ENCODE results near the gene RNF114. TPM values are rescaled to one million over a fixed set of nuclear protein-coding genes. Genes with fewer than 3 reads are reported as not detected.

RNF114 gene
- polyA plus RNA-seq, 1 donor from 2014 or later, result 109 TPM

- peaks cover 15% of the 10 kb centered on the region for H3K27me3 ChIP-seq (ENCODE audit: insufficient read depth, low read depth, low read length)
- no peaks in the 10 kb centered on the region for H4K20me1 ChIP-seq (ENCODE audit: insufficient read depth)
- H3K4me3 ChIP-seq (ENCODE audit: low read length), result no peak overlapping the region
- no peaks in the 10 kb centered on the region for H3K79me2 ChIP-seq (replicated peaks; ENCODE audit: insufficient read depth, low read length)
- no peak overlapping the region for H3K9ac ChIP-seq (ENCODE audit: low read length)
- no peaks in the 10 kb centered on the region for H3K9me2 ChIP-seq (ENCODE audit: insufficient read depth, low read length)
- H3K4me2 ChIP-seq (ENCODE audit: low read length), result no peak overlapping the region
- no peak overlapping the region for H3K27ac ChIP-seq (ENCODE audit: low read length)
- TF ChIP-seq RAD21 (conservative IDR thresholded peaks at IDR 0.05), result no peak
- H3F3A ChIP-seq (ENCODE audit: insufficient read depth, low read length, poor library complexity, severe bottlenecking), result no peaks in the 10 kb centered on the region
- H3K9me3 ChIP-seq (ENCODE audit: low read length), result no peaks in the 10 kb centered on the region
- H3K36me3 ChIP-seq (ENCODE audit: insufficient read depth, low read length), result no peaks in the 10 kb centered on the region
- no peak overlapping the region for H2AFZ ChIP-seq (ENCODE audit: low read depth, low read length)
Observed at GRCh38 chr20:49985157-49985556, 49.0 kb downstream of the RNF114 start.

- H3K9me3 ChIP-seq (ENCODE audit: low read length), result no peaks in the 10 kb centered on the region
- H3K36me3 ChIP-seq (ENCODE audit: insufficient read depth, low read length), result no peaks in the 10 kb centered on the region
- no peaks in the 10 kb centered on the region for H3F3A ChIP-seq (ENCODE audit: insufficient read depth, low read length, poor library complexity, severe bottlenecking)
- peaks cover 15% of the 10 kb centered on the region for H3K27me3 ChIP-seq (ENCODE audit: insufficient read depth, low read depth, low read length)
- no peak for TF ChIP-seq RAD21 (conservative IDR thresholded peaks at IDR 0.05)
- no peak overlapping the region for H3K27ac ChIP-seq (ENCODE audit: low read length)
- no peak overlapping the region for H2AFZ ChIP-seq (ENCODE audit: low read depth, low read length)
- no peak overlapping the region for H3K4me2 ChIP-seq (ENCODE audit: low read length)
- H3K9me2 ChIP-seq (ENCODE audit: insufficient read depth, low read length), result no peaks in the 10 kb centered on the region
- no peak overlapping the region for H3K9ac ChIP-seq (ENCODE audit: low read length)
- H3K79me2 ChIP-seq (replicated peaks; ENCODE audit: insufficient read depth, low read length), result no peaks in the 10 kb centered on the region
- H4K20me1 ChIP-seq (ENCODE audit: insufficient read depth), result no peaks in the 10 kb centered on the region
- no peak overlapping the region for H3K4me3 ChIP-seq (ENCODE audit: low read length)
Observed at GRCh38 chr20:49985617-49986016, 49.4 kb downstream of the RNF114 start.

- H3K9ac ChIP-seq (ENCODE audit: low read length), result no peak overlapping the region
- TF ChIP-seq SMC3 (conservative IDR thresholded peaks at IDR 0.05; ENCODE audit: poor library complexity), result no peak
- TF ChIP-seq POLR2AphosphoS5 (IDR thresholded peaks at IDR 0.05), result no peak
- no peak for TF ChIP-seq CTCF (IDR thresholded peaks at IDR 0.05; ENCODE audit: poor library complexity, severe bottlenecking)
- TF ChIP-seq RAD21 (conservative IDR thresholded peaks at IDR 0.05), result no peak
- no peak for TF ChIP-seq MXI1 (conservative IDR thresholded peaks at IDR 0.05; ENCODE audit: poor library complexity, severe bottlenecking)
- no peak for TF ChIP-seq EZH2 (IDR thresholded peaks at IDR 0.05; ENCODE audit: borderline replicate concordance, insufficient read depth, low read length, poor library complexity, severe bottlenecking)
- TF ChIP-seq TAF1 (IDR thresholded peaks at IDR 0.05; ENCODE audit: low read depth), result no peak
- no peak for TF ChIP-seq REST (IDR thresholded peaks at IDR 0.05; ENCODE audit: borderline replicate concordance)
- no peak for TF ChIP-seq EP300 (conservative IDR thresholded peaks at IDR 0.05; ENCODE audit: poor library complexity, severe bottlenecking)
- no peak overlapping the region for H3K4me3 ChIP-seq (ENCODE audit: low read length)
- no peak overlapping the region for H3K4me2 ChIP-seq (ENCODE audit: low read length)
- no peaks in the 10 kb centered on the region for H3K79me2 ChIP-seq (replicated peaks; ENCODE audit: insufficient read depth, low read length)
- H3K27me3 ChIP-seq (ENCODE audit: insufficient read depth, low read depth, low read length), result peaks cover 12% of the 10 kb centered on the region
- no peaks in the 10 kb centered on the region for H4K20me1 ChIP-seq (ENCODE audit: insufficient read depth)
- no peaks in the 10 kb centered on the region for H3K9me2 ChIP-seq (ENCODE audit: insufficient read depth, low read length)
- H3F3A ChIP-seq (ENCODE audit: insufficient read depth, low read length, poor library complexity, severe bottlenecking), result no peaks in the 10 kb centered on the region
- H3K27ac ChIP-seq (ENCODE audit: low read length), result no peak overlapping the region
- H2AFZ ChIP-seq (ENCODE audit: low read depth, low read length), result no peak overlapping the region
- H3K9me3 ChIP-seq (ENCODE audit: low read length), result no peaks in the 10 kb centered on the region
- H3K36me3 ChIP-seq (ENCODE audit: insufficient read depth, low read length), result no peaks in the 10 kb centered on the region
Observed at GRCh38 chr20:49986049-49986448, 49.9 kb downstream of the RNF114 start.
